GM21390 (cell line): ENCODE results near the gene C20orf204.

Experiments
- ATAC-seq: cut with Tn5 transposase; IDR thresholded peaks from one replicate; pipeline ENCODE4 v1.9.1; 2021; ENCODE audit not compliant: unreplicated experiment

C20orf204 gene

DNA sequence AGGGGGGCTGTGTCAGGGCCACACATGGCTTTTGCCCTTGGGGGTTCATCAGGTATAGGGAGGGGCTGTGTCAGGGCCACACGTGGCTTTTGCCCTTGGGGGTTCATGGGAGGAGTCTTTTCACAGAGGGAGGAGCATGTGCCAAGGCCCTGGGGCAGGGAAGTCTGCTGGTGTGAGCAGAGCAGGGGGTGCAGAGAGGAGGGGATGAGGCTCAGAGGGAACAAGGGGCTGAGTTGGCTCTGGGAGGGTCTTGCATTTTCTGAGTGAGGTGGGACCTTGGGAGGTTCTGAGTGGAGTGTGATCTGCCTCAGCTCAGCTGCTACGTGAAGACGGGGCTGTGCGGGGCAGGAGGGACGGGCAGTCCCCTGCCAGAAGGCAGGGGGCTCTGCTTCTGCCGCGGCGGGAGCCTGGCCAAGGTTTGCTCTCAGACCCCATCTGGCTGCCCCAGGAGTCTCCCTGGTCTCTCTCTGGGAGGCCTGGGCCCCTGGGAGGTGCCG, 19.5 kb downstream of the C20orf204 start:
- ATAC-seq = no peak

DNA sequence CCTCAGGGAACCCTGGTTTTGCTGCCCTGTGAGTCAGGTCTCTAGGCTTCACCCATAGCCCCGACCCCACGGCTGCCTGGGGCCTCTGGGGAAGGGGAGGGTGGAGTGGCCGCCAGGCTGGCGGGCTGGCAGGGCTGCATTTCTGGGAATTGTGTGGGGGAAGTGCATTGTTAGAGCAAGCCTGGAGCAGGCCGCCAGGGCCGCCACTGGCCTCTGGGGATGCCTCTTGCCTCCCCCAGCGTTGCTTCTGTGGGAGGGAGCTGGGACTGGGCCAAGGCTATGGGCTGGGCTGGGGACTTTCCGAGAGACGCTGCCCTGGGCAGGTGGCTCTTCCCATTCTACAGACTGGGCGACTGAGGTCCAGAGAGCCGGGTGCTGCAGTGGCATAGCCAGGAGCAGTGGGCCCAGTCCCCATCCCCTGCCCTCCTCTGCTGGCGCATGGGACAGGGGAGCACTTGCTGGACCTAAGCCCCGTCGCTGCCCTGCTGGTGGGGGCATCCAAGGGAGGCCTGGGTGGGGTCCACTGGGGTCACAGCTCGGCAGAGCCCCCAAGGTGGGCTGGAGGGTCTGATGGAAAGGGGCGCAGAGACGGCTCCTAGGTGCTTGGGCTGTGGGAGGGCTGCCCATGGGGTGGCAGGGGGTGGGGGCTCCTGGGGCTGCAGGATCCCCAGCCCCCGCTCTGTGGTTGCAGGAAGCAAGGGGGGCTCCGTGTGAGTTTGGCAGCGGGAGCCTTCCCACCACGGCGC, 20.1 kb downstream of the C20orf204 start:
- no peak for ATAC-seq

DNA sequence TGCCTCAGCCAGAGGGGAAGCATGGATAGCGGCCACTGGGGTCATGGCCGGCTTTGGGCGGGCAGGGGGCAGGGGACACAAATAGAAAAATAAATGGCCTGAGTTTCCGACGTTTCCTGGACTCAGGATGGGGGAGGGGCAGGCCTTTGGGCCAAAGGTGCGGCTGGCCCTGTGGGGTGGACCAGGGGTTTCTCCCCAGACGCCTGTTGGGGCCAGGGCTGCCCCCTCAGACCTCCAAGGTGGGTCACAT, 20.6 kb downstream of the C20orf204 start:
- ATAC-seq = no peak

DNA sequence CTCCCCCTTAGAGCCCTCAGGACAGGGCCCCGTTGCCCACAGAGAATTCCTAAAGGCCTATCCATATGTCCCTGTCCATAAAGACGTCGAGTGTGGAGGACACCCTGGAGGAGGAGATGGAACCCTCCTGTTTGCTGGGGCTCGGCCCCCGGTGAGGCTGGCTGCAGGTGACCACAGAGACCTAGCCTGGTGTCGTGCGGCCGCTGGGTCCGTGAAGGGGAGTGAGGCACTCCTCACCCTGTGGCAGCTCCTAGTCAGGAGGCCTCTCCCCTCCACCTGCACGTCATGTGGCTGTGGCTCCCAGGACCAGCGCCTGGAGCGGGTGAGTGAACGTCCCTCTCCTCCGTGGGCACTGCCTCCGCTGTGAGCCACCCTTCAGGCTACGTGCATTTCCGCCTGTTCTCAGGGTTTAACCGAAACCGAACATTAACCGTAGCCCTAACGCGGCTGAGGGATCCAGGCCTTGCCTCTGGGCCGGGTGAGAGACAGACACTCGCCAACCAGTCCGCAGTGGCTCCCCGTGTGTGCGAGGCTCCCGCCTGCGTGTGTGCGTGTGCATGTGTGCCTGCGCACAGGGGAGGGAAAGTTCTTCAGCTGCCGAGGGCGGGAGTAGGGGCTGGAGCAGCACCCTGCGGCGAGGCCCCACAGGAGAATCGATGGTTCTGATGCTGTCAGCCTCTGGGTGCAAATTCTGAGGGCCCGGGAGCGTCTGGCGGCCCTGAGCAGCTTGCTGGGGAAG, 21.1 kb downstream of the C20orf204 start:
- ATAC-seq = no peak

DNA sequence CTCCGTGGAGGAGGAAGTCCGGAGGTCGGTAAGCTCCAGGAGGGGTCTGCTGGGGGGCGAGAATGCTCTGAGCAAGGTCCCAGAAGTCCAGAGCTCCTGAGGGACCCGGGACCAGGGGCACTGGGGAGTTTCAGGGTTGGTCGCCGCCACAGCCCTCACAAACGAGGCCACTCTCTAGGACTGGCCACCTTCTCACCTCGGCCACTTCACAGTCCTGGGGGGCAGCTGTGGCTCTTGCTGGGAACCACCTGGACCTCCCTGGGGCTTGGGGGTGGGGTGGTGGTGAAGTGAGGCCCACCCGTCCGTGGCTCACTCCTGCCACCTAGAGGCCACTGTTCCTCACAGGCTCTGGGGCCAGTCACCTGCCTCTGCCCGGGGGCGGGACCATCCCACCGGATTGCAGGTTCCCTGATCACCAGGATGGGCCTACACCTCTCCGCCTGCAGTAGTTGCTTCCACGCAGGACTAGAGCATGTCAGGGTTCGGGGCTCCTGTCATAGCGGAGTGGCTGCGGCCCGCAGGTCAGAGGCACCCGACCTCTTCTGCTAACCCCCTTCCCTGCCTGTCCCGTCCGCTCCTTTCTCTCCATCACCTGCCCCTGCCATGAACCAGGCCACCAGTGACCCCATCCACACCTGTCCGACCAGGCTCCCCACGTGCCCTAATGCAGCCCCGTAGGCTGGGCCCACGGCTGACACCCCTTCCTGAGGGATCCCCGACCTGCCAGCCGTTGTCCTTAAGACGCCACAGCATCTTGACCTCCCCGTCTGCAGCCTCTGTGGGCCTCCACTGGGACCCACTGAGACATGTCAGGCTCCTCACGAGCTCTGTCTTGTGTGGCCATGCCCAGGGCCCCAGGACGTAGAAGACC, 21.9 kb downstream of the C20orf204 start:
- ATAC-seq = no peak

DNA sequence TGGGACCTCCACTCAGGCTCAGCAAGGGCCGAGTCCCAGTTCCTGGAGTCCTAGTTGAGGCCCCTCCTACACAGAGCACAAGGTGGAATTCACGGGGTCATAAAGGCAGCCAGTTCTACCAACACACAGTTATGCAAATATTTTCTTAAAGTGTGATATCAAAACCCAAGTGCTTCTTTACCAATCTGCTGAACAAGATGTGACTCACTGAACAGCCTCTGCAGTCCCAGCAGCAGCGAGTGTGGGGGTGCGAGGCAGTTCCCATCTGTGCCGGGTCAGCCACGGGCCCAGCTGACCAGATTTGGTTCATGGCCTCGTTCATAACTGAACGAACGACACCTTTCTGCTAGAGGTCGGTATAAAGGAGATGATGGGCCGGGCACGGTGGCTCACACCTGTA, 22.6 kb downstream of the C20orf204 start:
- no peak for ATAC-seq

DNA sequence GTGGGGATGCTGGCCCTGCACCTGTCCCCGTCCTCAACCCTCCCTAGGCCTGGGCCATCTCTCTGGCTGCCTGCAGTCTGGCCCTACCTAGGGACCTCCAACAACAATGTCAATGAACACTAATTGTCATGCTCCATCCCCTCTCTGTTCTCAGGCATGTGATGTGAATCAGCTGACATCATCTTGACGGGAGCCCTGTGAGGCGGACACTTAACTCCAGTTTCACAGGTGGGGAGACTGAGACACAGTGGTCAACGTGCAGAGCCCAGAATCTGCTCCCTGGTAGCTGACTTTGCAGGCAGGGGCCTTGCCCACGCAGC, 26.3 kb downstream of the C20orf204 start:
- no peak for ATAC-seq

DNA sequence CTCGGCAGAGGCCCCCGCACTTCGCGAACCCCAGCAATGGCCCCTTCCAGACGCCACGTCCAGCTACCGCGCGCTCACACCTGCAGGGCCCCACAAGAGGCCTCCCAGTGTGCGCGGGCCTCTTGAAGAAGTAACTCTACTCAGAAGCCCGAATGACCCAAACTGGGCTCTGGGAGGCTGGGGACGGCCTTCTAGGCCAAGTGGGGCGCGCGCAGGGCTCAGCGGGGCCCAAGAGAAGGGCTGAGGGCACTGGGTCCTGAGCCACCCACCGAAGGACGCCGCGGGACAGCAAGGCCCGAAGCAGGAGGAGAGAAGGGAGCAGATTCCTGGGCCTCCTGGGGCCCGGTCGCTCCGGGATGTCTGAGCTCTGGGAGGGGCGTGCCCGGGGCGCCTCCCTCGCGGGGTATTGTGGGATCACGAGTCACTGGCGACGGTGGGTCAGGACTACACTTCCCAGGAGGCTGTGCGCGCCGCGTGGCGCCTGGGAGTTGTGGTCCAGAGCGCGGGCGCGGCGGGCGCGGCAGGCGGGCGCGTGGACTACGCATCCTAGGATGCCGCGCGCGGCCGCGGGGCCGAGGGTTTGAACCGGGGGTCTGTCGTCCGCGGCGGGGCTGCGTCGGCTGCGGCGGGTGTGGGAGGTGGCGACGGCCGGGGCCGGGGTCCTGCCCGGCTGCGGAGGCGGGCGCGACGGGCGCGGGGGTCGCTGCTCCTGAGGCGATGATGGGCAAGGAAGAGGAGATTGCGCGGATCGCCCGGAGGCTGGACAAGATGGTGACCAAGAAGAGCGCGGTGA, 26.8 kb downstream of the C20orf204 start, which contains the start of gene TCEA2:
TSS of gene TCEA2 (plus strand) at position 603 of the 793 bp plus-strand sequence. CDS start at position 718, 115 bp downstream.
- peak; percentile 72 for ATAC-seq

DNA sequence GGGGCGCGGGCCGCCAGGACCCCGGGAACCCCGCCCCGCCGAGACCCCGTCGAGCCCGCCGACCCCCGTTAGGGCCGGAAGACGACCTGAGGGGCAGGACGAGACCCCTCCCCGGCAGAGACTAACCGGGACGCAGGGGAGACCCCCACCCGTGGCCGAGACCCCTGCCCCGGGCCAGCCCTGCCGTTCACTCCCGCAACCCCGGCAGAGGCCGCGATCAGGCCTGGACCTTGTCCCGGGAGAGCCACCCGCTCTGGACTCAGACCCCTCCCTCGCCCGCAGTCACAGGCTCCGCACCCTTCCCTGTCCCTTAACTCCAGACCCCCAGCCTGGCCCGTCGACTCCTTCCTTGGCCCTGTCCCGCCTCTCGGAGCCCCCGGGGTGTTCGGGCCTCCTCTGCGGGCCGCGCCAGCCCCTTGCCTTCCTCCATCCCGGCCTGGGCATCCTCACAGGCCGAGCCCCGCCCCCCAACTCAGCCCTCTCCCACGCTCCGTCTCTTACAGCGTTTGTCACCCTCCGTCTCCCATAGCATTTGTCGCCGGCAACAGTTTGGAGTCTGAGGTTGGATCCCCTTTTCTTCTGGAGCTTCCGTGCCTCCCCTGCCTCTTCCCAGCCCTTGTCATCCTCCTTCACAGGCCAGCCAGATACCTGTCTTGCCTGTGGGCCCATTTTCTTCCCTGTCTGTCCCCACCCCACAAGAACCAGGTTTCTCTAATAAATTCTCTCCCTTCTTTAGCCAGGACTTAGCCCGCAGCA, 27.6 kb downstream of the C20orf204 start:
- ATAC-seq = no peak

DNA sequence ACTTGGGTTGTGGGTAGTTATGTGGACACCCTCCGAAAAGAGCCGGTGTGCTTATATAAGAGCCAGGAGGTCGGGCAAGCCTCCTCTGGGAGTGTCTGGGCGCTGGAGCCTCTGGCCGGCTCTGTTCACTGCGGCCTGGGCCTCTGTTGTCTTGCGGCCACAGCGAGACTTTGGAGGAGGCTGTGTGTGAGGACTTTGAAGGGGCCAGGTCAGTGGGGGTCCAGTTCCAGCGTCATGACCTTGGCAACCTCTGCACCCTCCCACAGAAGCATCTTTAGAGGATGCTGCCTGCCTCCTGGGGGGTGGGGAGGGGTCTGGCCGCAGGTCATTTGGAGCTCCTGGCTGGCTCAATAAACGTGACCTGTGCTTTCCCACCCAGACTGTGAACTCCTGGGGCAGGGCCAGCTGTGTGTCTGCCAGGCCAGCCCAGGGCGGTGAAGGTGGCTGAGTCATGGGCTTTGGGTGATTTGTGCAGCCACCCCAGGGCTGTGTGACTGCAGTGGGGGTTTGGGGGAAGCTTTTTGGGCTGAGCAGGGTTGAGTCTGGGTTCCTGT, 28.2 kb downstream of the C20orf204 start:
- ATAC-seq = no peak

DNA sequence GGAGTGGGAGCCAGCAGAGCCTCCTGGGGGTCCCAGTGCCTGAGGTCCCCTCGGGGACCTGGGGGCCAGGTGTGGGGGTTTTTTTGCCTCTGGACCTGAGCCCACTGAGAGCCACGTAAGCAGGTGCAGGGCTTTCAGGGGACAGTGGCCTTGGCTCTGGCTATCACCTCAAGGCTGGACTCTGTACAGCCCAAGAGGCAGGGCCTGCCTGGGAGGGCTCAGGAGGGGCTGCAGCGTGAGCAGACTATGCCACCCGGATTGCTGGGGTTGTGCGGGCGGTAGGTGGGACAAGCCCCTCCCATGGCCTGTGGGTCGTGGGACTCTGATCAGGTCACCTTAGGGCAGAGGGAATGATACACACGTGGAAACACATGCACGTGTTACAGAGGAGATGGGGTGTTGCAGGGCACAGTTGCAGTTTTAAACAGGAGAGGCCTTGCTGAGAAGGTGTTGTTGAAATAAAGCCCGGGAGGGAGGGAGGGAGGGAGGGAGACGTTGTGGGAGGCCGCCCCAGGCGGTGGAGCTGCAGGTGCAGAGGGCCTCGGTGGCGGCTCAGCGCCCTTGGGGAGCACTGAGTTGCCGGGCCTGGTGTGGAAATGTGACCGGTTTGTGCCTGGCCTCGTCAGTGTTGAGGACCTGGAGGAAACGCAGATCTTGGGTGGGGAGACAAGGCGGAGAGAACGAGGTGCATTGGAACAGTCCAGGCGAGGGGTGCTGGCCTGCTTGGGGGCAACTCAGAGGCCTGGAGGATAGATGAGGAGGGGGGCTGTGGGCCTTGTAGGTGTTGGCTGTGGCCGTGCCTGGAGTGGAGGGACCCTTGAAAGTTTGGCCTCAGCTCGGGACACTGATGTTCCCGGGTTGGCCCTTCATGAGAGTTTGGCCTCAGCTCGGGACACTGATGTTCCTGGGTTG, 29.3 kb downstream of the C20orf204 start:
- ATAC-seq = no peak

DNA sequence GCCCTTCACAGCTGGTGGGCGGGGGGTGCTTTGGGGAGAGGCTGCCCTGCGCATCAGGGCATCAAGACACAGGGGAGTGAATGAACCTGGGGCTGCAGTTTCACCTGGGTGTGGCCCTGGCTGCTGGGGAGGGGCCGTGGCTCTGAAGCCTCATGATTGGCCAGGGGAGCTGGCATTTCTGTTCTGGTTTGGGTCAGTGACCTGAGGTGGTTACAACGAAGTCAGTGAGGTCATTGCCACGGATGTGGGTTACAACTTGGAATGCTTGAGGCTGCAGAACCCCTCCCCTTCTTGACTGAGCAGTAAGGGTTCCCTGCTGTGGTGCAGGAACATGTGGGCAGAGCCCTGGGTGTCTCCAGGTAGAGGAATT, 30.0 kb downstream of the C20orf204 start:
- no peak for ATAC-seq

DNA sequence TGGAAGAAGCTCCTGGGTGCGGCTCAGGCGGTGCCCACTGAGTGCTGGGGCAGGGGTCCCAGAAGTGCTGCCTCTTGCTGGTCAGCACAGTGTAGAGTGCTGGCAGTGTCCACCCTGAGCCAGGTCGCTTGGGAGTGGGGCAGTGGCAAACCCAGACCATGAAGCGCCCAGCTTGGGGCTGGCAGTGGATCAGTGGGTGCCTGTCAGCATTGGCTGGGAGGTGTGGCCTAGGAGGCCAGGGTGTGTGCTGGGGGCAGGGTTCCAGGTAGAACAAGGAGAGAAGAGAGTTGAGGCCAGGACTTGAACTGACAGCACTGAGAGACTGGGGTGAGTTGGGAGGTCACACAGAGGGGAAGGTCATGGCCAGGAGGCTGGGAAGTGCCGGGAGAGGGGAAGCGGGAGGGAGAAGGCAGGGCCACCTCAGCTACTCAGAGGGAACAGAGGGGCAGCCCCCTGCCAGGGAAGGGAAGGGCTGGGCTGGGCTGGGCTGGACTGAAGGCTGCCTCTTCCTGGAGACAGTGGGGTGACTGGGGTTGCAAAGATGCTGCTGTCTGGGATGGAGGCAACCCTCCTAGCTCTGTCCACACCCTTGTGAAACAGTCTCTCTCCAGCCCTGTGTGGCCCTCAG, 31.1 kb downstream of the C20orf204 start:
- no peak for ATAC-seq

DNA sequence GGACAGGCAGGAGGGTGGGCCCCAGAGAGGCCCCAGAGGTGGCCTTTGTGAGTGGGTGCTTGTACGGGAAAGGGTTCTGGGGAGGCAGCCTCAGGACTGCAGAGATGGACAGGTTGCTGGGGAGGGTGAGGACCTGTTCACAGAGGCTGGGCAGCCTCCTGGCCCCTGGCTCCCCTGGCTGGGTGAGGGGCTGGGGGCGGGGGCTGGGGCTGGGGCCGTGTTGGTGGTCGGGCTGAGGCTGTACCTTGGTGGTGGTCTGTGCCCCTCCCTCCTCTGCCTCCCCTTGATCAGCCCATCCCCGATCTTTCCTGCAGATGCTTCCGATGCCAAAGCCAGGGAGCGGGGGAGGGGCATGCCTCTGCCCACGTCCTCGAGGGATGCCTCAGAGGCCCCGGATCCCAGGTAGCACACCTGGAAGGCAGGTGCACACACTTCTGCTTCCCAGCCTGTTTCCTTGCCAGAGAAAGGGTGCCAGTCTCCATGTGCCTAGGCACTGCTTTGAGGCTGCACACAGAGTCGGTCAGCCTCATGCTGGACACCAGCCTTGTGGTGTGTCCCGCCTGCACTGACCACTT, 31.8 kb downstream of the C20orf204 start:
- no peak for ATAC-seq

DNA sequence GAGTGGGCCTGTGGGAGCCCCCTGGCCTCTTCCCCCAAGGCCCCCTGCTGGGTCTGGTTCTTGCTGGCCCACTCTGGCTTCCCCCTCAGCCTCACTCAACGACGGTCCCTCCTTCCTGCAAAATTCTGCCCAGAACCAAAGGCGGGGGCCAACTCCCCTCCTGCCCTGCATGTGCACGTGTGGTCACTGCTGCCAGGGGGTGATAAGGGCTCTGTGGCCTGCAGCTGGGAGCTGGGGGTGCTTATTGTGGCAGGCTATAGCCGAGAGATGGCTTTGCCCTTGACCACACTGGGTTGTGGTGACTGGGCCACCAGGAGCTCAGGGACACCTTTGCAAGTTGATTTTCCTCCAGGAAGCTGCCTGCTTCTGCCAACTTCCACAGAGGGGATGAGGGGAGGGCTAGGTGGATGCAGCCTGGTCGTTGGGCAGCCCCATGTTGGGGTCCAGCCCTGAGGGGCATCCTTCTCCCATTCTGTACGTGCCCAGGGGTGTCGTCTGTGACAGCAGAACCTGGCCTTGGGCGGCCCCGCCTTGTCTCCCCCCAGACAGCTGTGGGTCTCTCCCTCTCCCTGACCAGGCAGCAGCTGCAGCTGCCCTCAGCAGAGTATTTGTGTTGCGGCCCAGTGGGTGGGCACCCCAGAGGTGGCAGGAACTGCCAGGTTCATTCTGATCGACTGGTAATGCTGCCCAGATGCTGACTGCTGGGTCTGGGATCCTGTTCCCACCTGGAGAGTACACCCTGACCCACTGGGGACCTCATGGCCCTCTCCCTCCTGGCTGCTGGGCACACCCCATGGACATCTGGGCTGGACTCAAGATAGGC, 32.6 kb downstream of the C20orf204 start:
- ATAC-seq = no peak

DNA sequence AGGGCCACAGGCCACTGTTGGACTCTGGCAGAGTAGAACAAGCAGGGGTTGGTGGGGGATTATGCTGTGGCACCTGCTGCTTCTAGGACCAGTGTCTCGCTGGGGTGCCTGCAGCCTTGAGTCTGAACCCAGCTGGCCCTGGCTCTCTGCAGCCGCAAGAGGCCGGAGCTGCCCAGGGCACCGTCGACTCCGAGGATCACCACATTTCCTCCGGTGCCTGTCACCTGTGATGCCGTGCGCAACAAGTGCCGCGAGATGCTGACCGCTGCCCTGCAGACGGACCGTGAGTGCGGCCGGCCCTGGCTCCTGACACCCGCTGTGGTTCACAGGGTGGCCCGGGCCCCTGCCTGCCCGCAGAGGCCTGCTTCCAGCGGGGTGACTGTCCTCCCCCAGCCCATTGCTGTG, 33.2 kb downstream of the C20orf204 start:
- ATAC-seq = no peak

DNA sequence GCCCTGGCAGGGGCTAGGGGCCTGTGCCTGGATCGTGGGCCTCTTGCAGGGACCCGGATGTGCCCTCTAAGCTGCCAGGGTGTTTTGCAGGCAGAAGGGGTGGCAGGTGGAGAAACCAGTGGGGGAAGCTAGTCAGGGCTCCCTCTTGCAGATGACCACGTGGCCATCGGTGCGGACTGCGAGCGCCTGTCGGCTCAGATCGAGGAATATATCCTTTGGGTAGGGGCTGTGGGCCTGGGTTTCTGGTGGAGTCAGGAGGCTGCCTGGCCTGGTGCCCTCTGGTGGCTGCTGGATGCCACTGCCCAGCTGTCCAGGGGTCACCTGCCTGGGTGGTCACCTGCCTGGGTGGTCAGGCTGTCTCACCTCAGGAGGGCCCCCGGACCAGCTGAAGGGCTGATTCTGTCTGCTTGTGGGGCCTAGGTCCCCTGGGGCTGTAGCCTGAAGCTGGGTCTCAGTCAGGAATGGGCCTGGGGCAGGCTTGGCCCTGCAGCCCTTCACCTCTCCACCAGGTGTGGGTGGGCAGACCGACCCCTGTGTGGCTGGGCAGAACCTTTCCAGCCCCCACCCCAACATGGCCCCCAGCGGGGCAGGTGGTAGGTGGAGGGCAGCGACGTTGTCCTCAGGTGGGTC, 33.7 kb downstream of the C20orf204 start:
- no peak for ATAC-seq
